Osteoblast (primary cell): ENCODE data around the gene XIAP. TPM values are rescaled to one million over a fixed set of nuclear protein-coding genes. Genes with fewer than 3 reads are reported as not detected.
"Not testable (repeated sequence)": the region's sequence is repeated elsewhere in the genome, so short reads cannot be mapped to it uniquely, and the experiment has no call there.

Experiments
- DNase-seq: peaks from one replicate; pipeline ENCODE4 v3.0.0; 2011; ENCODE audit warnings: low spot score, mixed read lengths; ENCODE audit not compliant: insufficient read length; ENCODE audit errors: missing footprints
- H2AFZ ChIP-seq: 2 replicates; pipeline ENCODE4 v1.6.0; 2011; ENCODE audit warnings: mild to moderate bottlenecking, low read length
- H3K27ac ChIP-seq: 2 replicates; pipeline ENCODE4 v1.5.1; 2011; ENCODE audit warnings: mild to moderate bottlenecking, low read depth, low read length, moderate library complexity
- H3K27me3 ChIP-seq: 2 replicates; pipeline ENCODE4 v1.6.0; 2012; ENCODE audit warnings: mild to moderate bottlenecking, control low read depth, inconsistent platforms, low read length, moderate library complexity; ENCODE audit not compliant: insufficient read depth
- H3K36me3 ChIP-seq: 2 replicates; pipeline ENCODE4 v1.5.1; 2011; ENCODE audit warnings: mild to moderate bottlenecking, low read length, control low read depth, moderate library complexity; ENCODE audit not compliant: insufficient read depth
- H3K4me1 ChIP-seq: 2 replicates; pipeline ENCODE4 v1.5.1; 2011; ENCODE audit warnings: mild to moderate bottlenecking, low read length, control low read depth, moderate library complexity; ENCODE audit not compliant: insufficient read depth
- H3K4me2 ChIP-seq: 2 replicates; pipeline ENCODE4 v1.6.0; 2011; ENCODE audit warnings: mild to moderate bottlenecking, low read length; ENCODE audit not compliant: insufficient read depth
- H3K4me3 ChIP-seq: fragments of 200-600 bp; sonication (generic); 3 replicates; pipeline ENCODE4 v1.5.1; 2012; ENCODE audit warnings: mild to moderate bottlenecking, low read length, inconsistent platforms; ENCODE audit not compliant: insufficient read depth
- H3K79me2 ChIP-seq: 2 replicates; pipeline ENCODE4 v1.6.0; 2012; ENCODE audit warnings: mild to moderate bottlenecking, low read length, control low read depth, inconsistent platforms; ENCODE audit not compliant: insufficient read depth
- H3K9me3 ChIP-seq: 2 replicates; pipeline ENCODE4 v1.5.1; 2011; ENCODE audit warnings: low read depth, low read length, control low read depth
- H4K20me1 ChIP-seq: 2 replicates; pipeline ENCODE4 v1.6.0; 2012; ENCODE audit warnings: mild to moderate bottlenecking, low read length, control low read depth; ENCODE audit not compliant: insufficient read depth
- total RNA-seq: library from RNA; depleted of rRNA; stranded (reverse); fragments of >200 nt; gene quantifications from 2 replicates; pipeline ENCODE4 v1.2.3, GENCODE V29; 2012
- TF ChIP-seq, protein P1 (sequence below): IDR thresholded peaks from 2 replicates; pipeline ENCODE4 v1.5.1; 2011; ENCODE audit warnings: mild to moderate bottlenecking, low read depth, low read length, moderate library complexity; ENCODE audit errors: extremely low read depth

XIAP gene
- total RNA-seq: 45.6 and 47.4 TPM in 2 replicates

DNA sequence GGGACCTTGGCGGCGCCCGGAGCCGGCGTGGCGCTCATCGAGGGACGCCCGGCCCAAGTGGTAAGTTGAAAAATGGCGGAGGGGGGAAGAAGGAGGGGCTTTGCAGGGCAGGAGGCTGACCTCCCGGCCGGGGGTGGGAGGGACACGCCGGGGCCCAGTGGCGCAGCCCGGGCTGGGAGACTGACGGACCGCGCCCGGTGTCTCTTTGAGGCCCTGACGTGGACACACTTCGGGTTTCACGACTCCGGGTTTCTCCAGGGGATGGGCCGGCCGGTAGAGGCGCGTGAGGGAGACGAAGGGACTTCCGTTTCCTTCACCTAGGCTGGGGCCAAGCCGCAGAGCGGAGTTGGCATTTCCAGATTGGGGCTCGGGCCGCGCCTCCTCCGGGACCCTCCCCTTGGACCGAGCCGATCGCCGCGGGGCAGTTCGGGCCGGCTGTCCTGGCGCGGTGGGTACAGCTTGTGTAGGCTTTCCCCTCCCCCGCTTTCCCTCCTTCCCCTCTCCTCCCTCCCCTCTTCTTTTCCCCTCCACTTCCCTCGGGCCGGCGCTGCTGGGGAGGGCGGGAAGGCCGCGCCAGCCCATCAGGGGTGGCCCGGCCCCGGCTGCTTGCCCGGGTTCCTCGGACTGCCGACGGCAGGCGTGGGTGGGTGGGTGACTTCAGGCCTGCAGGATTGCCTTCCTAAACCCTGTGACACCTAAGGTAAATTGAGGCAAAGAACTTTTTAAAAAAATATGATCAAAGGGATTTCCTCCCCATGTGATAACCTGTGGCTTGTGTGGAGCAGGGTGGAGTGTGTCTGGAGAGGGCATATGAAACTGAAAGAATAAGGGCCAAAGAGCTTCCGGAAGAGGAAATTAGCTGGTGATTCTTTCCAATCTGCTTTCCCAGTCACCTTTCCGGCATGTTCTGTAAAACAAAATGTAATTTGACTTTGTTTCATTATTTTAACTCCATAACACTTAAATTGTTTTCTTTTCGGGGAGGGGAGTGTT lies at the start of gene XIAP:
Gene XIAP, plus strand, starts transcription at position 208 of the 993 bp plus-strand sequence. CDS start 25,610 bp downstream, outside the sequence.
- peak within 1 kb of the TSS; percentile 78 for H2AFZ ChIP-seq
- TF ChIP-seq, protein P1, sequence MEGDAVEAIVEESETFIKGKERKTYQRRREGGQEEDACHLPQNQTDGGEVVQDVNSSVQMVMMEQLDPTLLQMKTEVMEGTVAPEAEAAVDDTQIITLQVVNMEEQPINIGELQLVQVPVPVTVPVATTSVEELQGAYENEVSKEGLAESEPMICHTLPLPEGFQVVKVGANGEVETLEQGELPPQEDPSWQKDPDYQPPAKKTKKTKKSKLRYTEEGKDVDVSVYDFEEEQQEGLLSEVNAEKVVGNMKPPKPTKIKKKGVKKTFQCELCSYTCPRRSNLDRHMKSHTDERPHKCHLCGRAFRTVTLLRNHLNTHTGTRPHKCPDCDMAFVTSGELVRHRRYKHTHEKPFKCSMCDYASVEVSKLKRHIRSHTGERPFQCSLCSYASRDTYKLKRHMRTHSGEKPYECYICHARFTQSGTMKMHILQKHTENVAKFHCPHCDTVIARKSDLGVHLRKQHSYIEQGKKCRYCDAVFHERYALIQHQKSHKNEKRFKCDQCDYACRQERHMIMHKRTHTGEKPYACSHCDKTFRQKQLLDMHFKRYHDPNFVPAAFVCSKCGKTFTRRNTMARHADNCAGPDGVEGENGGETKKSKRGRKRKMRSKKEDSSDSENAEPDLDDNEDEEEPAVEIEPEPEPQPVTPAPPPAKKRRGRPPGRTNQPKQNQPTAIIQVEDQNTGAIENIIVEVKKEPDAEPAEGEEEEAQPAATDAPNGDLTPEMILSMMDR: no peak
- H3K79me2 ChIP-seq: peaks cover 40% of the 10 kb centered on the region
- H3K27me3 ChIP-seq: no peaks in the 10 kb centered on the region
- peak within 1 kb of the TSS; percentile 80 for H3K4me3 ChIP-seq
- peaks cover 7% of the 10 kb centered on the region for H3K4me1 ChIP-seq
- no peaks in the 10 kb centered on the region for H3K9me3 ChIP-seq
- no peaks in the 10 kb centered on the region for H3K36me3 ChIP-seq
- peak; percentile 91 for DNase-seq
- H3K4me2 ChIP-seq: peak within 1 kb of the TSS; percentile 83
- H4K20me1 ChIP-seq: no peaks in the 10 kb centered on the region
- H3K27ac ChIP-seq: peak within 1 kb of the TSS; percentile 93

- Histone ChIP-seq H3K27ac (no peak overlapping the region), H3K27me3 (no peaks in the 10 kb centered on the region), H2AFZ (no peak overlapping the region), H3K79me2 (no peaks in the 10 kb centered on the region), H3K4me2 (no peak overlapping the region), H4K20me1 (no peaks in the 10 kb centered on the region), H3K4me3 (no peak overlapping the region), H3K9me3 (no peaks in the 10 kb centered on the region), H3K36me3 (no peaks in the 10 kb centered on the region), H3K4me1 (peaks cover 3% of the 10 kb centered on the region)
- peak; percentile 6 for DNase-seq
- TF ChIP-seq, protein P1: no peak
These were observed 45.5 kb upstream of the XIAP start for GRCh38 chrX:123814343-123814742.

- not testable (repeated sequence) for H3K36me3 ChIP-seq, DNase-seq, H3K9me3 ChIP-seq, H3K4me2 ChIP-seq, H3K27ac ChIP-seq, H4K20me1 ChIP-seq, H3K4me3 ChIP-seq, H2AFZ ChIP-seq, H3K27me3 ChIP-seq, H3K4me1 ChIP-seq, H3K79me2 ChIP-seq
These were observed 44.9 kb upstream of the XIAP start for GRCh38 chrX:123814934-123815394.

- H2AFZ ChIP-seq: no peak overlapping the region
- no peaks in the 10 kb centered on the region for H3K9me3 ChIP-seq
- H3K27me3 ChIP-seq: no peaks in the 10 kb centered on the region
- no peaks in the 10 kb centered on the region for H4K20me1 ChIP-seq
- peaks cover 3% of the 10 kb centered on the region for H3K4me1 ChIP-seq
- H3K79me2 ChIP-seq: no peaks in the 10 kb centered on the region
- H3K27ac ChIP-seq: no peak overlapping the region
- no peak overlapping the region for H3K4me2 ChIP-seq
- TF ChIP-seq, protein P1: no peak
- no peaks in the 10 kb centered on the region for H3K36me3 ChIP-seq
- no peak for DNase-seq
- H3K4me3 ChIP-seq: no peak overlapping the region
These were observed 42.5 kb upstream of the XIAP start for GRCh38 chrX:123817288-123817894.
